ENCODE data around the gene PLCB1. TPM values are rescaled to one million over a fixed set of nuclear protein-coding genes. Genes with fewer than 3 reads are reported as not detected.
A peak's percentile ranks its signal among the peaks of the same experiment; 100 is the strongest.

The PLCB1 gene
- total RNA-seq, 2 donors from 2014 or later = 7.3 to 45.5 TPM

DNA sequence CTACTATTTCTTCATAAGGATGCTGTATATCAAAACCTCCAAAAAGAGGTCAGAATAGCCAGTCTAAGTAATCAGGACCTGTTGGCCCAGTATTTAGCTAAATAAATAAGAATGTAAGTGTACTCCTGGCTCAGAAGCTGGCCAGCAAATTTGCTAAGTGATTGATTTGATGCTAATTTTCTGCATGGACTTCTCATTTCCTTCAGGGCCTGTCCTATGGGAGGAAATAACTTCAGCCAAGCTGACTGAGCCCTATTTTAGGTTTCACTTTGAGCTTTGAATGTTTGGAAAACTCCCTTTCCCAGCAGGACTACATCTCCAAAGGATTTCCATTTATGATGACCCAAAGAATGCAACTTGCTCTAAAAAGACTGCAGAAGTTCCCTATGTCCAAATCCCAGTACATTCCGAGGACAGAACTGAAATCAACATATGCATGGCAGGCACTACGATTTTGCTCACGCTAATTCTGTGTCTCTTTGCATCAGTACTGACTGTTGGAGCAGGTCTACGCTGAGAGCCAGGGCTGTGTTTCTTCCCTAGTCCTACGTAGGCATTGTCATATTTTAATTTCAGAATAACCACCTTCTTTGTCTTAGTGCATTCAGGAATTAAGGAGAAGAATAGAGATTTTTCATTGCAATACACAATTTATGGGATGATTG lies 495.4 kb downstream of the PLCB1 start:
- no peaks in the 10 kb centered on the region for H3K27me3 ChIP-seq
- no peak for DNase-seq (ENCODE audit: low spot score)
- H3K36me3 ChIP-seq = no peaks in the 10 kb centered on the region
- peak overlapping the region; percentile 23 to 56 for H3K27ac ChIP-seq
- TF ChIP-seq, protein P1, sequence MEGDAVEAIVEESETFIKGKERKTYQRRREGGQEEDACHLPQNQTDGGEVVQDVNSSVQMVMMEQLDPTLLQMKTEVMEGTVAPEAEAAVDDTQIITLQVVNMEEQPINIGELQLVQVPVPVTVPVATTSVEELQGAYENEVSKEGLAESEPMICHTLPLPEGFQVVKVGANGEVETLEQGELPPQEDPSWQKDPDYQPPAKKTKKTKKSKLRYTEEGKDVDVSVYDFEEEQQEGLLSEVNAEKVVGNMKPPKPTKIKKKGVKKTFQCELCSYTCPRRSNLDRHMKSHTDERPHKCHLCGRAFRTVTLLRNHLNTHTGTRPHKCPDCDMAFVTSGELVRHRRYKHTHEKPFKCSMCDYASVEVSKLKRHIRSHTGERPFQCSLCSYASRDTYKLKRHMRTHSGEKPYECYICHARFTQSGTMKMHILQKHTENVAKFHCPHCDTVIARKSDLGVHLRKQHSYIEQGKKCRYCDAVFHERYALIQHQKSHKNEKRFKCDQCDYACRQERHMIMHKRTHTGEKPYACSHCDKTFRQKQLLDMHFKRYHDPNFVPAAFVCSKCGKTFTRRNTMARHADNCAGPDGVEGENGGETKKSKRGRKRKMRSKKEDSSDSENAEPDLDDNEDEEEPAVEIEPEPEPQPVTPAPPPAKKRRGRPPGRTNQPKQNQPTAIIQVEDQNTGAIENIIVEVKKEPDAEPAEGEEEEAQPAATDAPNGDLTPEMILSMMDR (IDR thresholded peaks at IDR 0.05) = no peak
- peaks cover 0 to 7% of the 10 kb centered on the region in 2 donors for H3K4me1 ChIP-seq
- H3K9me3 ChIP-seq = no peaks in the 10 kb centered on the region
- H3K4me3 ChIP-seq = peak overlapping the region; percentile 13 to 31

DNA sequence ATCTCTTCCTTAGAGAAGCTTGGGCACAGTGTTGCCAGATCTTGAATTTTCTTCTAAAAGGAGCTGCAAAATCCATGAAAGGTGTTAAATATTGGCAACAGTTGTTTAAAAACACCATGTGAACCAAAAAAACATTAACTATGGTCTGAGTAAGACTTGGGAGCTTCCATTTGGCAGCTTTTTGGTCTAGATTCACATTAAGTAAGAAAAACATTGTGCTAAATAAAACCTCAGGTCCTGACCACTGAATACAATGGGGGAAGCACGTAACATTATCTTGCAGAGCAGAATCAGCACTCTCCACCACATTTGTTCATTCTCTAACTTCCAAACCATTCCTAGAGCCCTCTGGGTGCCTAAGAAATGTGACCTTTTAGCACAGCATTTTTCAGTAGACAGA lies 499.2 kb downstream of the PLCB1 start:
- H3K27me3 ChIP-seq = no peaks in the 10 kb centered on the region
- H3K4me1 ChIP-seq = peaks cover 0 to 7% of the 10 kb centered on the region in 2 donors
- TF ChIP-seq, protein P1 (IDR thresholded peaks at IDR 0.05) = no peak
- H3K9me3 ChIP-seq = no peaks in the 10 kb centered on the region
- H3K27ac ChIP-seq = no peak overlapping the region
- no peak for DNase-seq (ENCODE audit: low spot score)
- no peaks in the 10 kb centered on the region for H3K36me3 ChIP-seq
- no peak overlapping the region for H3K4me3 ChIP-seq

DNA sequence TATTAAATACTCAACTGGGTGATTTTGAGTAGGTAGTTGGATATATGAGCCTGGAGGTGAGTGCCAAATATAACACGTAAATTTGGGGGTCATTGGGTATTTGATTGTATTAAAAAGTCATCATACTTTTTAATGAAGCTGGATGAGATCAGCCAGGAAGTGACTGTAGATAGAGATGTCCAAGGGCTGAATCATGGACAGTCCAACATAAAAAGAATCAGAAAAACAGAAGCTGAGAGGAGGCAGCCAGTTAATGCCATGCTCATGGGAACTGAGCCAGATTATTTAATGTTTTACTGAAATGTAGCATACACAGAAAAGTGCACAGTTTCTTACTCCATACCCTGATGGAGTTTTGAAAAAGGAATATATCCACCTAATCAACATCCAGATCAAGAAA lies 501.3 kb downstream of the PLCB1 start:
- H3K4me3 ChIP-seq = no peak overlapping the region
- no peak overlapping the region for H3K27ac ChIP-seq
- no peak for DNase-seq (ENCODE audit: low spot score)
- H3K27me3 ChIP-seq = no peaks in the 10 kb centered on the region
- H3K9me3 ChIP-seq = no peaks in the 10 kb centered on the region
- no peaks in the 10 kb centered on the region for H3K4me1 ChIP-seq
- TF ChIP-seq, protein P1 (IDR thresholded peaks at IDR 0.05) = no peak
- no peaks in the 10 kb centered on the region for H3K36me3 ChIP-seq

DNA sequence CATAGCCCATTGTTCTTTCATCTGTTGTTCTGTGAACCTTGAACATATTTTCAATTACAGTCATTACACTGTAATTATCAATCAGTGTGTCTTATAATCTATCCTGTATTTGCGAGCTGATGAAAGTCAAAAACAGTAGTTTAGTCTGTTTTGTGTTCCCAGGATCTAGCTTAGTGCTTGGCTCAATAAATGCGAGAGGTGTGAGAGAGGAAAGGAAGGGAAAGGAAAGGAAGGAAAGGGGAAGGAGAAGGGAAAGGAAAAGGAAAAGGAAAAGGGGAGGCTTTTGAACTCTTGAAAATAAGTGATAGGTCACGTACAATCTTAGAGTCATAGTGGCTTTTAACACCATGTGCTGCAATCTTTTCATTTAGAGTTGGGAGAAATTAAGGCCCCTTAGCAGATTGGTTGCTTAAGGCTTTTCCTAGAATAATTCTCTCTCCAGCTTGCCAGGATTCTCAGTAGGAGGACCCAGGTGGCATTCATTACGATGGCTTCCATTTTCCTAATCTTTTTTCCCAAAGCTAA lies 503.0 kb downstream of the PLCB1 start:
- Histone ChIP-seq H3K4me3 (no peak overlapping the region), H3K27ac (no peak overlapping the region)

DNA sequence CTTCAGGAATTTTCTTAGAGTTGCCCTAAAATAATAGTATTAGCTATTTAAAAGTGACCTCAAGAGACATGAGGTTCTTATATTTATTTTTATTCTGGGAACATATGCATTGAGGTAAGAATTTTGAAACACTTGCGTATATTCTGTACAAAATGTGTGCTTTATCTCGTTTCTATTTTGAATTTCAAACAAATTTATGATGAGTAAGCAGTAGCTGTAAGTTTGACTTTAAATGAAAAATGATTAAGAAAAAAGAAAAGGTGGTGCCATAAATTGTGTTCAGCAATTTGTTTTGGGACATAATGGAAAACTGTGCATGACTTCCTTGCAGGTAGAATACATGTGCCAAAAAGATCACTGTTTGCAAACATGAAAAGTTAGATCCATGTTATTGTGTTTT lies 503.8 kb downstream of the PLCB1 start:
- TF ChIP-seq, protein P1 (IDR thresholded peaks at IDR 0.05) = no peak
- H3K4me3 ChIP-seq = no peak overlapping the region

More for the DNA sequence above, 503.0 kb downstream of the PLCB1 start:
- H3K9me3 ChIP-seq = no peaks in the 10 kb centered on the region
- H3K36me3 ChIP-seq = no peaks in the 10 kb centered on the region
- no peaks in the 10 kb centered on the region for H3K27me3 ChIP-seq
- no peak for DNase-seq (ENCODE audit: low spot score)
- no peaks in the 10 kb centered on the region for H3K4me1 ChIP-seq
- TF ChIP-seq, protein P1 (IDR thresholded peaks at IDR 0.05) = no peak

More for the DNA sequence above, 503.8 kb downstream of the PLCB1 start:
- no peaks in the 10 kb centered on the region for H3K27me3 ChIP-seq
- DNase-seq (ENCODE audit: low spot score) = no peak
- no peaks in the 10 kb centered on the region for H3K9me3 ChIP-seq
- H3K27ac ChIP-seq = no peak overlapping the region
- H3K4me1 ChIP-seq = no peaks in the 10 kb centered on the region
- no peaks in the 10 kb centered on the region for H3K36me3 ChIP-seq

All from right atrium auricular region (tissue), 2 donors.